ENCODE data around the gene SREK1IP1.
A peak's percentile ranks its signal among the peaks of the same experiment; 100 is the strongest.

The SREK1IP1 gene

DNA sequence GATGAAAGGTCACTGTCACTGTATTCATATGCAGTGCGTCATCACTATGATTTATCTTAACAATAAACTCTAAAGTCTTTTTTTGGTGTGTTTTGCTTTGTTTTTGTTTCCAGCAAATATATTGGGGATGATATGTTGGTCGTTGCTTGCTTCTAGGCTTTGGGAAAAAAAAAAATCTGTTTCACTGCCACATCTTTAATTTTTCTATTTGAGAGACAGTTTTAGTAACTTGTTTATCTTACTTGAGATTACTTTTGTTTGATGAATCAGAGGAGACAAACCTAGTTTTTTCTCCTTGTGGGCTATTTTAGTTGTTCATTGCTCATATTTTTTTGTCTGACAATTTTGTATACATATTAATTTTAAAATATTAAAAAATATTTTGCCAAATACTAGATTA lies 19.7 kb upstream of the SREK1IP1 start:
- no peak overlapping the region for H3K4ac ChIP-seq (ENCODE audit: low read depth, low read length)
- no peak overlapping the region for H2BK120ac ChIP-seq (ENCODE audit: insufficient read depth, low read length, poor library complexity)
- H4K8ac ChIP-seq (ENCODE audit: low read depth, low read length): no peak overlapping the region
- H3K27ac ChIP-seq (ENCODE audit: low read depth, low read length): no peak overlapping the region
- no peak overlapping the region for H3K23ac ChIP-seq (ENCODE audit: low read length)
- H3K79me2 ChIP-seq (ENCODE audit: control insufficient read depth, insufficient read depth, low read length, poor library complexity): no peaks in the 10 kb centered on the region
- no peak overlapping the region for H3K9ac ChIP-seq (ENCODE audit: low read length)
- no peak overlapping the region for H2AFZ ChIP-seq (ENCODE audit: insufficient read depth, low read length, poor library complexity)
- H3K4me2 ChIP-seq (ENCODE audit: low read length): no peak overlapping the region
- no peaks in the 10 kb centered on the region for H3K9me3 ChIP-seq (ENCODE audit: insufficient read depth, low read depth, low read length)
- no peak for DNase-seq
- no peak overlapping the region for H3K4me3 ChIP-seq (ENCODE audit: low read depth, low read length)
- no peaks in the 10 kb centered on the region for H3K79me1 ChIP-seq (ENCODE audit: low read length)
- H4K91ac ChIP-seq (ENCODE audit: low read depth, low read length): no peak overlapping the region
- no peak overlapping the region for H2BK12ac ChIP-seq (ENCODE audit: low read length)
- H3K36me3 ChIP-seq (ENCODE audit: control insufficient read depth in 1 of 2, insufficient read depth in 2 of 2, low read length in 2 of 2): peaks cover 3% of the 10 kb centered on the region in 2 experiments
- H2AK5ac ChIP-seq (ENCODE audit: low read length): no peak overlapping the region
- H3K4me1 ChIP-seq (ENCODE audit: control insufficient read depth in 1 of 2, insufficient read depth in 2 of 2, low read length in 2 of 2): no peaks in the 10 kb centered on the region
- no peak overlapping the region for H3K18ac ChIP-seq (ENCODE audit: low read length)
- H2BK5ac ChIP-seq (ENCODE audit: low read depth, low read length, poor library complexity): no peak overlapping the region
- H3K27me3 ChIP-seq (ENCODE audit: insufficient read depth, low read length): no peaks in the 10 kb centered on the region
- H3K14ac ChIP-seq (ENCODE audit: low read length): no peak overlapping the region
- no peak overlapping the region for H4K12ac ChIP-seq (ENCODE audit: low read depth, low read length)
- WGBS (ENCODE audit: extremely low coverage, insufficient coverage, insufficient read length): no CpG with 5 or more reads among the region's 2 CpGs

- no peak overlapping the region for H3K4me2 ChIP-seq (ENCODE audit: low read length)
- 95% methylated on average over 2 of the region's 2 CpGs for WGBS (ENCODE audit: extremely low coverage, insufficient coverage, insufficient read length)
- no peak overlapping the region for H4K12ac ChIP-seq (ENCODE audit: low read depth, low read length)
- no peak overlapping the region for H2BK120ac ChIP-seq (ENCODE audit: insufficient read depth, low read length, poor library complexity)
- no peaks in the 10 kb centered on the region for H3K79me1 ChIP-seq (ENCODE audit: low read length)
- no peak overlapping the region for H4K8ac ChIP-seq (ENCODE audit: low read depth, low read length)
- no peak overlapping the region for H2AK5ac ChIP-seq (ENCODE audit: low read length)
- H3K4me3 ChIP-seq (ENCODE audit: low read depth, low read length): no peak overlapping the region
- no peak overlapping the region for H3K27ac ChIP-seq (ENCODE audit: low read depth, low read length)
- H3K14ac ChIP-seq (ENCODE audit: low read length): no peak overlapping the region
- no peaks in the 10 kb centered on the region for H3K79me2 ChIP-seq (ENCODE audit: control insufficient read depth, insufficient read depth, low read length, poor library complexity)
- H3K23ac ChIP-seq (ENCODE audit: low read length): no peak overlapping the region
- no peak overlapping the region for H4K91ac ChIP-seq (ENCODE audit: low read depth, low read length)
- no peak overlapping the region for H3K9ac ChIP-seq (ENCODE audit: low read length)
- H2BK12ac ChIP-seq (ENCODE audit: low read length): no peak overlapping the region
- no peaks in the 10 kb centered on the region for H3K4me1 ChIP-seq (ENCODE audit: control insufficient read depth in 1 of 2, insufficient read depth in 2 of 2, low read length in 2 of 2)
- H2BK5ac ChIP-seq (ENCODE audit: low read depth, low read length, poor library complexity): no peak overlapping the region
- H3K18ac ChIP-seq (ENCODE audit: low read length): no peak overlapping the region
- H2AFZ ChIP-seq (ENCODE audit: insufficient read depth, low read length, poor library complexity): no peak overlapping the region
- H3K4ac ChIP-seq (ENCODE audit: low read depth, low read length): no peak overlapping the region
- no peaks in the 10 kb centered on the region for H3K9me3 ChIP-seq (ENCODE audit: insufficient read depth, low read depth, low read length)
- no peak for DNase-seq
- H3K36me3 ChIP-seq (ENCODE audit: control insufficient read depth in 1 of 2, insufficient read depth in 2 of 2, low read length in 2 of 2): peaks cover 3% of the 10 kb centered on the region in 2 experiments
- H3K27me3 ChIP-seq (ENCODE audit: insufficient read depth, low read length): no peaks in the 10 kb centered on the region
Observed at GRCh38 chr5:64786372-64786771, 17.9 kb upstream of the SREK1IP1 start.

GRCh38 chr5:64784451-64785025 lies 16.0 kb upstream of the SREK1IP1 start:
- H2BK5ac ChIP-seq (ENCODE audit: low read depth, low read length, poor library complexity): no peak overlapping the region
- no peak overlapping the region for H3K4me2 ChIP-seq (ENCODE audit: low read length)
- H3K14ac ChIP-seq (ENCODE audit: low read length): no peak overlapping the region
- no peak overlapping the region for H3K23ac ChIP-seq (ENCODE audit: low read length)
- H4K8ac ChIP-seq (ENCODE audit: low read depth, low read length): no peak overlapping the region
- no peak overlapping the region for H2AK5ac ChIP-seq (ENCODE audit: low read length)
- H3K9me3 ChIP-seq (ENCODE audit: insufficient read depth, low read depth, low read length): no peaks in the 10 kb centered on the region
- H2AFZ ChIP-seq (ENCODE audit: insufficient read depth, low read length, poor library complexity): no peak overlapping the region
- H4K12ac ChIP-seq (ENCODE audit: low read depth, low read length): no peak overlapping the region
- H4K91ac ChIP-seq (ENCODE audit: low read depth, low read length): no peak overlapping the region
- no peak overlapping the region for H3K9ac ChIP-seq (ENCODE audit: low read length)
- H3K4ac ChIP-seq (ENCODE audit: low read depth, low read length): no peak overlapping the region
- no peak overlapping the region for H3K18ac ChIP-seq (ENCODE audit: low read length)
- no CpG with 5 or more reads among the region's 3 CpGs for WGBS (ENCODE audit: extremely low coverage, insufficient coverage, insufficient read length)
- H3K27me3 ChIP-seq (ENCODE audit: insufficient read depth, low read length): no peaks in the 10 kb centered on the region
- H3K79me1 ChIP-seq (ENCODE audit: low read length): no peaks in the 10 kb centered on the region
- DNase-seq: peak; percentile 58 to 91
- no peak overlapping the region for H2BK12ac ChIP-seq (ENCODE audit: low read length)
- H3K79me2 ChIP-seq (ENCODE audit: control insufficient read depth, insufficient read depth, low read length, poor library complexity): no peaks in the 10 kb centered on the region
- no peak overlapping the region for H3K27ac ChIP-seq (ENCODE audit: low read depth, low read length)
- H2BK120ac ChIP-seq (ENCODE audit: insufficient read depth, low read length, poor library complexity): no peak overlapping the region
- H3K4me3 ChIP-seq (ENCODE audit: low read depth, low read length): no peak overlapping the region
- H3K36me3 ChIP-seq (ENCODE audit: control insufficient read depth in 1 of 2, insufficient read depth in 2 of 2, low read length in 2 of 2): peaks cover 3% of the 10 kb centered on the region in 2 experiments
- no peaks in the 10 kb centered on the region for H3K4me1 ChIP-seq (ENCODE audit: control insufficient read depth in 1 of 2, insufficient read depth in 2 of 2, low read length in 2 of 2)

DNA sequence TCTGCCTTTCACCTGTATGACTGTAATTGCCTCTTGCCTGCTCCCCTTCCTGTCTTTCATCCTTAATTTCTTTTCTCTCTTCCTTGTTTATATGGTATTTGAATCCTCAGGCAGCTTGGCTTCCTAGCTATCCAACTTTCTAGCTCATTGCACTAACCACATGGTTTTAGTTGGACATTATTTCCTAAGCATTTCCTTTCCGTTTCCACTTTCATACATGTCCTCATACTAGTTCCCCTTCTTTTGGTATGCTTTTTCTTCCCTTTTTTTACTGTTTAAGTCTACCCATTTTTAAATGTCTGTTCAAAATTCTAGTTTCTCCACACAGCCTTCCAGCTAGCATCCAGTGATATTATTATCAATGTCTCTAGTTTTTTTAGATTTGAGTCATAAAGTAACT lies 6.8 kb upstream of the SREK1IP1 start:
- H3K79me1 ChIP-seq (ENCODE audit: low read length): no peaks in the 10 kb centered on the region
- no peak overlapping the region for H2AFZ ChIP-seq (ENCODE audit: insufficient read depth, low read length, poor library complexity)
- H3K14ac ChIP-seq (ENCODE audit: low read length): no peak overlapping the region
- H2BK5ac ChIP-seq (ENCODE audit: low read depth, low read length, poor library complexity): no peak overlapping the region
- no peak overlapping the region for H4K12ac ChIP-seq (ENCODE audit: low read depth, low read length)
- no peak overlapping the region for H2AK5ac ChIP-seq (ENCODE audit: low read length)
- no peaks in the 10 kb centered on the region for H3K79me2 ChIP-seq (ENCODE audit: control insufficient read depth, insufficient read depth, low read length, poor library complexity)
- no peak overlapping the region for H2BK12ac ChIP-seq (ENCODE audit: low read length)
- no peak overlapping the region for H3K18ac ChIP-seq (ENCODE audit: low read length)
- no peaks in the 10 kb centered on the region for H3K4me1 ChIP-seq (ENCODE audit: control insufficient read depth in 1 of 2, insufficient read depth in 2 of 2, low read length in 2 of 2)
- DNase-seq: no peak
- H4K8ac ChIP-seq (ENCODE audit: low read depth, low read length): no peak overlapping the region
- H4K91ac ChIP-seq (ENCODE audit: low read depth, low read length): no peak overlapping the region
- H3K4me2 ChIP-seq (ENCODE audit: low read length): no peak overlapping the region
- H3K9ac ChIP-seq (ENCODE audit: low read length): no peak overlapping the region
- no peak overlapping the region for H3K27ac ChIP-seq (ENCODE audit: low read depth, low read length)
- H3K4ac ChIP-seq (ENCODE audit: low read depth, low read length): no peak overlapping the region
- H3K23ac ChIP-seq (ENCODE audit: low read length): no peak overlapping the region
- no CpG with 5 or more reads among the region's 1 CpG for WGBS (ENCODE audit: extremely low coverage, insufficient coverage, insufficient read length)
- H3K36me3 ChIP-seq (ENCODE audit: control insufficient read depth in 1 of 2, insufficient read depth in 2 of 2, low read length in 2 of 2): no peaks in the 10 kb centered on the region
- no peaks in the 10 kb centered on the region for H3K9me3 ChIP-seq (ENCODE audit: insufficient read depth, low read depth, low read length)
- no peaks in the 10 kb centered on the region for H3K27me3 ChIP-seq (ENCODE audit: insufficient read depth, low read length)
- H3K4me3 ChIP-seq (ENCODE audit: low read depth, low read length): no peak overlapping the region
- no peak overlapping the region for H2BK120ac ChIP-seq (ENCODE audit: insufficient read depth, low read length, poor library complexity)

Data from trophoblast cell (in vitro differentiated cells and primary cell).